Prostate gland (tissue), 2 donors: ENCODE data around the gene KRTAP19-5. TPM values are rescaled to one million over a fixed set of nuclear protein-coding genes. Genes with fewer than 3 reads are reported as not detected.
"Not testable (repeated sequence)": the region's sequence is repeated elsewhere in the genome, so short reads cannot be mapped to it uniquely, and the experiment has no call there.

Experiments
- DNase-seq: peaks from one replicate; pipeline ENCODE4 v3.0.0-alpha.2; 2019; ENCODE audit warnings: low spot score
- H3K27ac ChIP-seq, 2 donors: fragments of 200-600 bp; sonication (generic); 2 replicates each; pipeline ENCODE4 v1.5.1; 2017 to 2019
- H3K27me3 ChIP-seq: fragments of 200-600 bp; sonication (generic); replicated peaks from 2 replicates; pipeline ENCODE4 v1.5.1; 2019; ENCODE audit not compliant: insufficient read depth
- H3K36me3 ChIP-seq, 2 donors: fragments of 200-600 bp; sonication (generic); 1 replicate in 1 of 2; 2 replicates in 1 of 2; pipeline versions ENCODE4 v1.5.1 to v1.8.1; 2017 to 2019
- H3K4me1 ChIP-seq: fragments of 200-600 bp; sonication (generic); replicated peaks from 2 replicates; pipeline ENCODE4 v1.5.1; 2019
- H3K4me3 ChIP-seq, 2 donors: fragments of 200-600 bp; sonication (generic); 2 replicates each; pipeline ENCODE4 v1.5.1; 2017 to 2019
- H3K9me3 ChIP-seq: fragments of 200-600 bp; sonication (generic); 2 replicates; pipeline ENCODE4 v1.5.1; 2017
- CTCF ChIP-seq, 4 experiments: fragments of 200-600 bp in 2 of 4; fragments of 450-650 bp in 2 of 4; sonication (generic) in 2 of 4; IDR thresholded peaks; 1 replicate in 3 of 4; 2 replicates in 1 of 4; pipeline ENCODE4 v1.5.1; 2016 to 2019; ENCODE audit warnings: antibody characterized with exemption in 4 of 4, mild to moderate bottlenecking in 2 of 4, moderate library complexity in 2 of 4
- POLR2A ChIP-seq: fragments of 450-650 bp; IDR thresholded peaks from one replicate; pipeline ENCODE4 v1.6.1; 2016; ENCODE audit warnings: antibody characterized with exemption, mild to moderate bottlenecking
- POLR2AphosphoS5 ChIP-seq: sonication (generic); formaldehyde crosslinking; IDR thresholded peaks from one replicate; pipeline ENCODE4 v1.6.1; 2017; ENCODE audit warnings: antibody characterized with exemption
- WGBS: methylation state at CpG from one replicate; pipeline ENCODE4 v1.1.5; 2018; 5-methylcytosine and 5-hydroxymethylcytosine counted together
- intact Hi-C: fragments of 100-400 bp; cut with DNase I; formaldehyde crosslinking; loops from one replicate; pipeline ENCODE4 v1.14.2; 2022
- total RNA-seq, 2 donors: library from RNA; depleted of rRNA; stranded (reverse); fragments of >200 nt; gene quantifications; one replicate each; pipeline ENCODE4 v1.1.0, GENCODE V29; 2016

KRTAP19-5 gene
- not detected for total RNA-seq

- Histone ChIP-seq H3K27ac (no peak within 1 kb of the TSS), H3K36me3 (no peaks in the 10 kb centered on the region), H3K27me3 (no peaks in the 10 kb centered on the region), H3K4me3 (no peak within 1 kb of the TSS), H3K9me3 (no peaks in the 10 kb centered on the region), H3K4me1 (no peaks in the 10 kb centered on the region)
- intact Hi-C loops: no loop called here
- 68% methylated on average over 6 of the region's 6 CpGs for WGBS
- no peak for DNase-seq
- TF ChIP-seq CTCF (IDR thresholded peaks at IDR 0.05) (no peak), POLR2AphosphoS5 (no peak)
Measured at GRCh38 chr21:30502041-30502440, at the start of gene KRTAP19-5. Gene KRTAP19-5, minus strand, starts transcription at chr21:30502141. Its CDS starts 51 bp downstream, at chr21:30502090.

GRCh38 chr21:30541764-30542163 lies 39.8 kb upstream of the KRTAP19-5 start, which contains the start of gene KRTAP19-6:
Gene KRTAP19-6, minus strand, starts transcription at chr21:30541864. Its CDS starts 31 bp downstream, at chr21:30541833.
- WGBS: 82% methylated on average over 1 of the region's 1 CpG
- no peak for TF ChIP-seq CTCF (IDR thresholded peaks at IDR 0.05)
- TF ChIP-seq POLR2AphosphoS5: no peak
- no peak for TF ChIP-seq POLR2A
- Histone ChIP-seq H3K27me3 (no peaks in the 10 kb centered on the region), H3K27ac (no peak within 1 kb of the TSS), H3K4me3 (no peak within 1 kb of the TSS), H3K9me3 (no peaks in the 10 kb centered on the region), H3K36me3 (no peaks in the 10 kb centered on the region), H3K4me1 (no peaks in the 10 kb centered on the region)
- DNase-seq: no peak
- intact Hi-C loops: no loop called here

- no peak for DNase-seq
Measured at GRCh38 chr21:30518876-30519275, 16.9 kb upstream of the KRTAP19-5 start.

GRCh38 chr21:30515681-30516080 lies 13.7 kb upstream of the KRTAP19-5 start:
- intact Hi-C loops: no loop called here
- no peaks in the 10 kb centered on the region for H3K36me3 ChIP-seq
- H3K4me1 ChIP-seq: no peaks in the 10 kb centered on the region
- no peaks in the 10 kb centered on the region for H3K27me3 ChIP-seq
- H3K4me3 ChIP-seq: no peak overlapping the region
- no peaks in the 10 kb centered on the region for H3K9me3 ChIP-seq
- DNase-seq: no peak
- 90% methylated on average over 1 of the region's 1 CpG for WGBS
- no peak overlapping the region for H3K27ac ChIP-seq
- TF ChIP-seq CTCF (IDR thresholded peaks at IDR 0.05) (no peak), POLR2A (no peak), POLR2AphosphoS5 (no peak)

More at GRCh38 chr21:30518876-30519275, 16.9 kb upstream of the KRTAP19-5 start:
- H3K27me3 ChIP-seq: no peaks in the 10 kb centered on the region
- no peak overlapping the region for H3K27ac ChIP-seq
- intact Hi-C loops: no loop called here
- WGBS: 86% methylated on average over 1 of the region's 1 CpG
- H3K9me3 ChIP-seq: no peaks in the 10 kb centered on the region
- no peaks in the 10 kb centered on the region for H3K4me1 ChIP-seq
- no peaks in the 10 kb centered on the region for H3K36me3 ChIP-seq
- H3K4me3 ChIP-seq: no peak overlapping the region
- TF ChIP-seq POLR2AphosphoS5 (no peak), POLR2A (no peak), CTCF (IDR thresholded peaks at IDR 0.05) (no peak)

- H3K9me3 ChIP-seq, H3K4me3 ChIP-seq, H3K27me3 ChIP-seq, H3K36me3 ChIP-seq, H3K4me1 ChIP-seq, DNase-seq, intact Hi-C loops, H3K27ac ChIP-seq: not testable (repeated sequence)
- TF ChIP-seq CTCF (IDR thresholded peaks at IDR 0.05): peak in 2 of 4 experiments; percentile 31 to 50
- 31% methylated on average over 4 of the region's 4 CpGs for WGBS
Measured at GRCh38 chr21:30505621-30506205, 3.8 kb upstream of the KRTAP19-5 start.
